Endothelial cell of umbilical vein (primary cell): ENCODE results near the gene C5AR1. TPM values are rescaled to one million over a fixed set of nuclear protein-coding genes. Genes with fewer than 3 reads are reported as not detected.

Experiments
- BruUV-seq: library from RNA; stranded (reverse); fragments of 400-500 nt; replicated peaks from 2 replicates; lab custom pipeline; 2021; lab: Mats Ljungman, UMichigan
- CTCF ChIA-PET: fragments of 300-600, 350-600 bp; sonication (Branson Sonifier 250); formaldehyde crosslinking; loops from one replicate; lab custom pipeline; 2021; ENCODE audit warnings: antibody characterized with exemption, inconsistent platforms; lab: Charles Lee
- POLR2A ChIA-PET: fragments of 300-600, 350-600 bp; sonication (Branson Sonifier 250); formaldehyde crosslinking; loops from one replicate; lab custom pipeline; 2021; ENCODE audit warnings: antibody characterized with exemption, inconsistent platforms; lab: Charles Lee
- DNase-seq: peaks from one replicate; pipeline ENCODE4 v3.0.0-alpha.2; 2011; ENCODE audit warnings: low read depth, low spot score
- FAIRE-seq: peaks from 2 replicates; lab custom pipeline; 2011; peaks lifted over from hg19 to GRCh38; lab: Jason Lieb, UNC
- H2AFZ ChIP-seq: 2 replicates; pipeline ENCODE4 v1.6.0; 2012; ENCODE audit warnings: low read depth, low read length, control low read depth, inconsistent platforms
- H3K27ac ChIP-seq: 2 replicates; pipeline ENCODE4 v1.5.1; 2011; ENCODE audit warnings: low read depth, mild to moderate bottlenecking, control low read depth, low read length, moderate library complexity; ENCODE audit not compliant: insufficient read depth
- H3K27me3 ChIP-seq, 2 experiments: 2 replicates each; pipeline versions ENCODE4 v1.6.0 to v1.6.1; 2011; ENCODE audit warnings: low read length in 2 of 2, mixed read lengths in 1 of 2; ENCODE audit not compliant: control insufficient read depth in 2 of 2, insufficient read depth in 2 of 2
- H3K36me3 ChIP-seq, 2 experiments: 2 replicates in 1 of 2; 3 replicates in 1 of 2; pipeline ENCODE4 v1.5.1; 2011; ENCODE audit warnings: low read length in 2 of 2, mild to moderate bottlenecking in 1 of 2, moderate library complexity in 1 of 2; ENCODE audit not compliant: control insufficient read depth in 2 of 2, insufficient read depth in 2 of 2; ENCODE audit errors: extremely low read depth in 1 of 2
- H3K4me1 ChIP-seq: 3 replicates; pipeline ENCODE4 v1.5.1; 2011; ENCODE audit warnings: mild to moderate bottlenecking, low read length; ENCODE audit not compliant: control insufficient read depth, insufficient read depth; ENCODE audit errors: extremely low read depth
- H3K4me2 ChIP-seq: 2 replicates; pipeline ENCODE4 v1.6.1; 2011; ENCODE audit warnings: low read length, control low read depth, mixed read lengths; ENCODE audit not compliant: insufficient read depth
- H3K4me3 ChIP-seq, 3 experiments: fragments of 200-600 bp in 1 of 3; sonication (generic), shearing (Covaris generic) in 1 of 3; replicated peaks in 1 of 3; 2 replicates each; pipeline ENCODE4 v1.5.1; 2011 to 2016; ENCODE audit warnings: control low read depth in 3 of 3, low read length in 3 of 3, mild to moderate bottlenecking in 2 of 3, inconsistent platforms in 1 of 3, low read depth in 1 of 3, moderate library complexity in 1 of 3; ENCODE audit not compliant: insufficient read depth in 1 of 3
- H3K79me2 ChIP-seq: 2 replicates; pipeline ENCODE4 v1.6.0; 2012; ENCODE audit warnings: low read length, inconsistent platforms; ENCODE audit not compliant: control insufficient read depth, insufficient read depth
- H3K9ac ChIP-seq: replicated peaks from 2 replicates; pipeline ENCODE3; 2011; ENCODE audit warnings: low read length, control low read depth; ENCODE audit not compliant: insufficient read depth; ENCODE audit errors: extremely low read depth
- H3K9me1 ChIP-seq: replicated peaks from 3 replicates; pipeline ENCODE4 v1.6.0; 2011; ENCODE audit warnings: mild to moderate bottlenecking, low read length; ENCODE audit not compliant: control insufficient read depth, insufficient read depth; ENCODE audit errors: extremely low read depth
- H3K9me3 ChIP-seq: replicated peaks from 2 replicates; pipeline ENCODE4 v1.5.1; 2012; ENCODE audit warnings: low read length, inconsistent platforms; ENCODE audit not compliant: control insufficient read depth, insufficient read depth
- H4K20me1 ChIP-seq: replicated peaks from 2 replicates; pipeline ENCODE3; 2011; ENCODE audit warnings: mild to moderate bottlenecking, low read length; ENCODE audit not compliant: control insufficient read depth, insufficient read depth; ENCODE audit errors: extremely low read depth
- CTCF ChIP-seq, 2 donors: IDR thresholded peaks; 1 replicate in 1 of 2; 2 replicates in 1 of 2; pipeline ENCODE4 v1.5.1; 2011; ENCODE audit warnings: low read length in 2 of 2, mild to moderate bottlenecking in 2 of 2, moderate library complexity in 2 of 2, control low read depth in 1 of 2, inconsistent platforms in 1 of 2, low read depth in 1 of 2; ENCODE audit not compliant: insufficient read depth in 1 of 2; ENCODE audit errors: extremely low read depth in 1 of 2
- EZH2 ChIP-seq: IDR thresholded peaks from 2 replicates; pipeline ENCODE4 v1.6.1; 2012; ENCODE audit warnings: borderline replicate concordance, low read depth, mild to moderate bottlenecking, moderate library complexity, low read length, inconsistent platforms; ENCODE audit not compliant: severe bottlenecking
- FOS ChIP-seq: IDR thresholded peaks from 2 replicates; pipeline ENCODE4 v1.6.1; 2011; ENCODE audit warnings: mild to moderate bottlenecking, low read length, moderate library complexity, borderline replicate concordance; ENCODE audit not compliant: insufficient read depth
- GATA2 ChIP-seq: IDR thresholded peaks from 2 replicates; pipeline ENCODE4 v1.7.0; 2011; ENCODE audit warnings: low read depth, mild to moderate bottlenecking, moderate library complexity, mixed read lengths, low read length; ENCODE audit not compliant: insufficient read length, insufficient read depth
- JUN ChIP-seq: IDR thresholded peaks from 2 replicates; pipeline ENCODE4 v1.6.1; 2011; ENCODE audit warnings: borderline replicate concordance, low read depth; ENCODE audit not compliant: insufficient read length, insufficient read depth
- MAX ChIP-seq: IDR thresholded peaks from 2 replicates; pipeline ENCODE4 v1.6.1; 2011; ENCODE audit not compliant: insufficient read depth, insufficient read length
- MYC ChIP-seq: IDR thresholded peaks from one replicate; pipeline ENCODE4 v1.6.1; 2011; ENCODE audit warnings: mild to moderate bottlenecking, low read depth, low read length
- POLR2A ChIP-seq: IDR thresholded peaks from 2 replicates; pipeline ENCODE4 v1.6.1; 2012; ENCODE audit warnings: low read depth, mild to moderate bottlenecking, control low read depth, low read length
- POLR2AphosphoS5 ChIP-seq: IDR thresholded peaks from 2 replicates; pipeline ENCODE4 v1.6.1; 2012; ENCODE audit warnings: low read depth, mild to moderate bottlenecking, control low read depth, low read length, moderate library complexity; ENCODE audit not compliant: insufficient read depth
- dilution Hi-C: fragments of 300-500 bp; cut with MboI; formaldehyde crosslinking; loops from one replicate; pipeline ENCODE4 v1.15.0; 2019; ENCODE audit warnings: low sequenced_read_pairs; ENCODE audit not compliant: extremely low pct_ligation_motif_present
- intact Hi-C: fragments of 100-400 bp; cut with micrococcal nuclease; formaldehyde crosslinking; loops from one replicate; pipeline ENCODE4 v1.10.0; 2022
- polyA plus RNA-seq, 4 experiments: library from polyadenylated mRNA; depleted of rRNA in 3 of 4; stranded (reverse) in 3 of 4; unstranded in 1 of 4; fragments of >200 nt; gene quantifications; 2 replicates each; pipeline versions ENCODE4 v1.2.1 to v1.2.3, GENCODE V29; 2011 to 2012; ENCODE audit warnings: missing spikeins in 1 of 4
- total RNA-seq: library from RNA; stranded (reverse); gene quantifications from 2 replicates; pipeline ENCODE4 v1.2.3, GENCODE V29; 2021

C5AR1 gene
- total and polyA plus RNA-seq, 2 donors (not counting 3 experiments of a cell fraction or from before 2014, with no cell fraction given), result 0.11 to 0.49 TPM

GRCh38 chr19:47356900-47357299, 47.2 kb downstream of the C5AR1 start:
- ChIA-PET POLR2A (no interaction called here), CTCF (interaction anchor here (1.7 kb wide), 1 partner anchor 8 kb away, joined by 10 read pairs; the partner anchor contains the start of gene DHX34)
- intact Hi-C loops, result no loop called here
- H3K4me2 ChIP-seq, result no peak overlapping the region
- dilution Hi-C loops, result no loop called here
- H3K36me3 ChIP-seq, result peaks cover 17 to 42% of the 10 kb centered on the region in 2 experiments
- no peak overlapping the region for H3K4me3 ChIP-seq
- no peak for FAIRE-seq
- peaks cover 17% of the 10 kb centered on the region for H3K79me2 ChIP-seq
- H3K9ac ChIP-seq, result no peak overlapping the region
- no TSS peak for BruUV-seq
- no peaks in the 10 kb centered on the region for H3K4me1 ChIP-seq
- H3K27me3 ChIP-seq, result no peaks in the 10 kb centered on the region
- H4K20me1 ChIP-seq, result no peaks in the 10 kb centered on the region
- no peak for TF ChIP-seq FOS
- no peak for TF ChIP-seq EZH2
- TF ChIP-seq GATA2, result no peak
- TF ChIP-seq MYC, result no peak
- TF ChIP-seq POLR2A, result no peak
- TF ChIP-seq MAX, result no peak
- no peak for TF ChIP-seq POLR2AphosphoS5
- TF ChIP-seq CTCF (IDR thresholded peaks at IDR 0.05; ENCODE audit: extremely low read depth in 1 of 2, insufficient read depth in 1 of 2, low read depth in 1 of 2, low read length in 2 of 2), result no peak
- TF ChIP-seq JUN, result no peak
- no peak overlapping the region for H3K27ac ChIP-seq
- H3K9me3 ChIP-seq, result no peaks in the 10 kb centered on the region
- no peaks in the 10 kb centered on the region for H3K9me1 ChIP-seq
- no peak overlapping the region for H2AFZ ChIP-seq
- DNase-seq, result no peak
